A673 (cell line): Measurements from ENCODE around the gene PROX2.

Source experiments
- CTCF ChIP-seq: fragments of 300-800, 200-600 bp; sonication (generic); conservative IDR thresholded peaks from 2 replicates; pipeline ENCODE4 v1.5.1; 2017; ENCODE audit warnings: low read depth, mild to moderate bottlenecking, antibody characterized with exemption, low read length, moderate library complexity, mixed read lengths
- EZH2 ChIP-seq: fragments of 200-600 bp; sonication (generic); IDR thresholded peaks from 2 replicates; pipeline ENCODE4 v1.6.1; 2017; ENCODE audit warnings: borderline replicate concordance, low read depth, mild to moderate bottlenecking, mixed read lengths, antibody characterized with exemption, low read length; ENCODE audit not compliant: poor library complexity, severe bottlenecking

DNA sequence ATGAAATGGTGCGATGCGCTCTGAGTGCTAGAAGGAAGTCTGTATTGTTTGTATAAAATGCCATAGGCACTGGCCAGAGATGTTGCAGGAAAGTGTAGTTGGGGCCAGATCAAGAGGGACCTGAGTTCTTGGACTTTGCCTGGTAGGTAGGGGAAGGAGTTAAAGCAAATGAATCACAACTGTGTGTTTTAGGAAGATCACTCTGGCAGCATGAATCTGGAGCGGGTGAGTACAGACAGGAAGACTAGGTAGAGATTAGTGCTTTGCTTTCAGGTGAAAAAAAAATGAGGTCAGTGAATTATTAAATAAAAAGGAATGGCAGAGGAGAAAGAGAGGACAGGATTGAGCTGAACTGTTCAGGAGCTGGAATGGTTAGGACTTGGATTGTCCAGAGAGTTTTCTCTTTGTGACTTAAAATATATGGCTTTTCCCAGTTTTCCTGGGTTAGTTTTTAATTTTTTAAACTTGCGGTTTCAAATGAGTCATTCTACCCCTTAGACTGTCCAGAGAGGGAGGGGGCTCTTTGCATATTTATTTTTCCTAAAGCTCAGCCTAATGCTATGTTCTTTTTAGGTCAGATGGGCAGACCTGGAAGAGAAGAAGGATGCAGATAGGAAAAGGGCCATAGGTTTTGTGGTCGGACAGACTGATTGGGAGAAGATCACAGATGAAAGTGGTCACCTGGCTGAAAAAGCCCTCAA lies 41.1 kb downstream of the PROX2 start:
- TF ChIP-seq EZH2, result no peak
- TF ChIP-seq CTCF, result no peak
